NT2/D1 (cell line): ENCODE data around the gene YAP1.

ENCODE experiments used
- SUZ12 ChIP-seq: IDR thresholded peaks from 2 replicates; pipeline ENCODE4 v1.6.1; 2011; ENCODE audit not compliant: insufficient read length, insufficient read depth; ENCODE audit errors: extremely low read depth
- YY1 ChIP-seq: IDR thresholded peaks from 2 replicates; pipeline ENCODE4 v1.6.1; 2011; ENCODE audit not compliant: insufficient read length, insufficient read depth
- ZNF274 ChIP-seq: IDR thresholded peaks from 2 replicates; pipeline ENCODE4 v1.6.1; 2011; ENCODE audit warnings: mild to moderate bottlenecking, low read depth, low read length

DNA sequence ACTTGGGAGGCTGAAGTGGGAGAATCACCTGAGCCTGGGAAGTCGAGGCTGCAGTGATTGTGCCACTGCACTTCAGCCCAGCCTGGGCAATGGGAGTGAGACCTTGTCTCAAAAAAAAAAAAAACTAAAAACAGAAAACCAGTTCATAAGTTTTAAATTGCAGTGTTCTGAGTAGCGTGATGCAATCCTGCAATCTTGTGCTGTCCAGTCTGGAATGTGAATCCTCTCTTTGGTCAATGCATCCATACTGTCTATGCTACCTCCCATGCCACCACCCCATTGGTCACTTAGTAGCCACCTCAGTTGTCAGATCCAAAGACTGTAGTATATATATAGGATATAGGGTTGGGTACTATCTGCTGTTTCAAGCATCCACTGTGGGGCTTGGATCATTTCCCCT, 11.1 kb downstream of the YAP1 start:
- TF ChIP-seq YY1 (no peak), ZNF274 (no peak), SUZ12 (no peak)
